Activated CD8-positive, alpha-beta memory T cell treated with anti-CD3 and anti-CD28 coated beads, Interleukin-2, amount 50 U/mL, for 4 hours (primary cell): ENCODE measurements around the gene STK32A.

ENCODE experiments used
- DNase-seq: peaks from one replicate; pipeline ENCODE4 v3.0.0-alpha.2; 2020

The STK32A gene

DNA sequence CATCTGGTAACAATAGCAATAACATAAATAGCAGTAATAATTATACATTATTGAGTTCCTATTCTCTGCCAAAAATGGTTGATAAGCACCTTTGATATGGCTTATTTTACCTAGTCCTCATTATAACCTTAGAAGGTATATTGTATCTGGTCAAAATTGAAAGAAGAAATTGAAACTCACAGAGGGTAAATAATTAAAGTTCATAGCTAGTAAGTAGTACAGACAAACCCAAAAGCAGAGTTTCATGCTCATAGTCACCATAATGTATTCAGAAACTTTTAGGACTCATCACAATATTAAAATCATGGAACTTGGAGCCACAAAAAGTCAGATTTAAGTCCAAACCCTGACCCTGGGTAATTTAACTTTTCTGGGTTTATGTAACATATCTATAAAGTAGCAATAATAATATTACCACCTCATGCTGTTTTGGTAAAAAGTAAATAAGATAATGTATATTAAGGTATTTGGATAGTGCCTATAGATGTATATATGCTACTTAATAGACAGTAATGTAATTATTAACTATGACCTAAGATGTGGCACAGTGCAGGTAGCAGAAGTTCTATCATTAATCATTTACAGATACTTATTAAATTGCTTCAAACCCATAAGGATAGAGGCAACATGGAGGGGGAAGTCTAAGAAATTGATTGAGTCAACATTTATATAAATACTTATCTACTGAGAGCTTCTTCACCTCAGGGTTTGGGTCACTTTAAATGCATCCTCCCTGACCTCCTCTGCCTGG, 32.4 kb downstream of the STK32A start:
- DNase-seq = no peak

DNA sequence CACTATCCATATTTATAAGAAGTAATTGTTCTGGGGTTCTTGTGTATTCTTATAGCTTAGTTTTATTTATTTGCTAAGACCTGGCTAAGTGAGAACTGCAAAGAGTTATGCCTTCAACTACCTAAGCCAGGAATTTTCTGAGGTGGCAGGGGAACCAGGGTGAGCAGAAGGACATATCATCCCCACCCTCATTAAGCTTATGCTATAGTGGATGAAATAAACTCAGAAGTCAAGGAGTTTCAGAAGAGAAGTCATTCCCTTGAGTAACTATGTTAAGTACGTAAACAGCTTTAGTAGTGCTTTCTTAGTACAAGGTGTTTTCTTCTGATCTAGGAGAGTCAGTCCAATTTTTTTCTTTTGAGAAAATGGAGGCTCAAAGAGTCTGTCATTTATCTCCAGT, 41.7 kb downstream of the STK32A start:
- DNase-seq = no peak

DNA sequence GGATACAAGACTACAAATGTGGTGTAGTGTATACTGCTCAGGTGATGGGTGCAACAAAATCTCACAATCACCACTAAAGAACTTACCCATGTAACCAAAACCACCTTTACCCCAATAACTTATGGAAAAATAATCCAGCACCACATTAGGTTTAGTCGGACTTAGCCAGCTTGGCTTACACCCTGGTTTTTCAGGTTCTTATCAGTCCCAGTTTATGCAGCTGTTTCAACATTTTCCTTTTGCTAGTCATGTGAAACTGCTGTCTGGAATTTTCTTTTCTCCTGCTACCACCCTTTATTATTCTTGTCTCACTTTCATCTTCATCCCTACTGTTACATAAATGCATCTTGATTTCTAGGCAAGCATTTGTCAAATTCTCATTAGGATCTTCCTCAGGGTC, 51.5 kb downstream of the STK32A start:
- DNase-seq = no peak

DNA sequence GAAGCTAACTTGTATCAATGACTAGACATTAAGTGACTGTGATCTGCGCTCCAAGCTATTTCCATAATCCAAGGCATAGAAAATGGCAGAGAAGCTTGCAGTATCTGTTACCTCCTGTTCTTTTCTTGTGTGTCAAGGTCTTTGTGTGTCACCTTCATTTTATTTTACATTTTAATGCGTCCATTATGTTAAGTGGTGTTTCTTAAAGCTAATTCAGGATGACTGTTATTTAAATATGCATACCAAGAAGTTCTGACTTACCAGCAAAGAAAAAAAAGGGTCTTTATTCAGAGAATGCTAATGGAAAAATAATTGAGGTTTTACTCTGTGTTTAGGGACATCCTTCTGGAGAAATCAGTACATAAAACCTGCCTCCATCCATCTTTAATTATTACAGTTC, 52.3 kb downstream of the STK32A start:
- DNase-seq = no peak

DNA sequence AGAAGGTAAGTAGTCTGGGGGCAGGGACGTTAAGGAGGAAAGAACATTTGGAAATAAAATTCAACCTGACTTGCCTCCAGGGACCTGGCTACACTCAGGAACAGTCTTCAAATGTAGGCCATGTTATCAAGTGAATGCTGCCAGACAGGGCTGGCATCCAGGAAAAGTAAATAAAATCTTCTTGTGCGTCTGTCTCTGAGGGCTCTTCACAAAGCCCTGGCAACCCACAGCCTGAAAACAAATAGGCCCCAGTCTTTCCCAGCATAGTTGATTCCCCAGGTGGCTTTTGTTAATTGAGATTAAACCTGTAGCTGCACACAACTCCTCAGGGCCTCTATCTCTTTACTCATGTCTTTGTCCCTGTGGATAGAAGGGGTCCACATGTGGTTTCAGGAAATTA, 55.4 kb downstream of the STK32A start:
- DNase-seq = no peak

DNA sequence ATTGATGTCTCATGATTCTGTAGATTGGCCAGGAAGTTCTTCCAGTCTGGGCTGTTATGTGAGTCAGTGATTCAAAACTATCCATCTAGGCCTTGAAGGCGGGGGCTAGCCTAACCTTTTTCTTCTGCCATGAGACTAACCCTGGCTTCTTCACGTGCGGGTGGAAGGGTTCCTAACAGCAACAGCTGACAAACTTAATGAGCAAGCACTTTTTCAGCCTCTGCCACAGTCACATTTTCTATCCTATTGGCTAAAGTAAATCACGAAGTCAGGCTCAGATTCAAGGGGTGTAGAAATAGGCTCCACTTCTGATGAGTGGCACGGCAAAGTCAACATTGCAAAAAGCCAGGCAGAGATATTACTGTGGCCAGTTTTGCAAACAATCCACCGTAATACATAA, 68.4 kb downstream of the STK32A start:
- no peak for DNase-seq

DNA sequence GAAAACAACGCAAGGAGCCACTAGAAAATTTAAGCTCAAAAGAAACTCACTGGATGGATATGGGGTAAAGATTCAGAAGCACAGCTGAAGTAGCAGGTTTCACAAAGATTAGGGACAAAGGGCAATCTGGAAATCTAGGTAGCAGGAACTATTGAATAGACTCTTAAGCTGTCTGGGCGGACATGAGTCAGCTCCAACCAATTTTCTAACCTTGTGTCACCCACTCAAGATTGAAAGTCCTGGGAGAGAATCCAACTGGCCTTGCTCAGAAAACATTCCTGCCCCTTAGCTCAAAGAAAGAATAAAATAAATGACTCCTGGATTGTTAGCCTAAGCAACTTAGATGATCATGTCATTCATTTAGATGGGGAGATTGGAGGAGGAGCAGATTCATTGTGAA, 69.2 kb downstream of the STK32A start:
- no peak for DNase-seq

DNA sequence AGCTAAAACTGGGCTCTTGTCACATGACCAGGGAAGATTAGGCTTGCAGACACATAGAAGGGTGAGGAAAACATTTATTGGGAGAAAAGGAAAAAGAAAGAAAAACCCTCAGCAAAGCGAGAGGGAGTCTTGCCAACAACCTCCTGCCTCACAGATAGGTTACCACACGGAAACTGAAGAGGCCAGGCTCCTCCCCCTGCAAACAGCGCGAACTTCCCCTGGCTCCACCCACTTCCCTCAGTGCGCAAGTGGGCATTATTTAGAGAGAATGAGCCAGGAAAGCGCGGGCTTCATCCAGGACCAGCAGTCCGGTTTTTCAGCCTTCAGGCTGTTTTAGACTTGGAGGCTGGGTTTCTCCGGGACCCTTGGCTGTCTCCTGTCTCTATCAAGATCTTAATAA, 70.3 kb downstream of the STK32A start:
- no peak for DNase-seq

DNA sequence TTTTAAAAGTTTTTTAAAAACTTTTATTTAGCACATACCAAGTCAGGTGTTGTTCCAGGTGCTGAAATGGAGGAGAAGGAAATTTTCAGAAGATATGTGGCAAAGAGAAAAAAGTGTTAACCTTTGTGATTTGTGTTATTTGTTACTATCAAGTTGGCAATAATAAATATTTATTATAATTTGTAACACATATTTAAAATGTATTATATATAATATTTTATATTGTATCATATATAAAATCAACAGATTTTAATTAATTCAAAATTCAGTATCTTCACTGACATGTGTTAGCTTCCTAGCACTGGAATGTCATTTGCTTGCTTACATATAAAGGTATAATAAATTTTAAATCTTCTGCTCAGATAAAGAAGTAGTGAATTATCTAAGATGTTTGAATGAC, 71.5 kb downstream of the STK32A start:
- DNase-seq = no peak

DNA sequence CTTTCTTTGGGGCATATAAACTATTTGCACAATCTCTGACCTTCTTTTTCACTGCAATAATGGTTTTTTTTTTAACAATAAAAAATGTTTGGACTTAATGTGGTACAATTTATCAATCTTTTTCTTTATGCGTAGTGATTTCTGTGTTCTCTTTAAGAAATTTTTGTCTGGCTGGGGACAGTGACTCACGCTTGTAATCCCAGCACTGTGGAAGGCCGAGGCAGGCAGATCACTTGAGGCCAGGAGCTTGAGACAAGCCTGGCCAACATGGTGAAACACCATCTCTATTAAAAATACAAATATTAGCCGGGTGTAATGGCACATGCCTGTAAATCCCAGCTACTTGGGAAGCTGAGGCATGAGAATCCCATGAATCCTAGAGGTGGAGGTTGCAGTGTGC, 72.3 kb downstream of the STK32A start:
- no peak for DNase-seq

DNA sequence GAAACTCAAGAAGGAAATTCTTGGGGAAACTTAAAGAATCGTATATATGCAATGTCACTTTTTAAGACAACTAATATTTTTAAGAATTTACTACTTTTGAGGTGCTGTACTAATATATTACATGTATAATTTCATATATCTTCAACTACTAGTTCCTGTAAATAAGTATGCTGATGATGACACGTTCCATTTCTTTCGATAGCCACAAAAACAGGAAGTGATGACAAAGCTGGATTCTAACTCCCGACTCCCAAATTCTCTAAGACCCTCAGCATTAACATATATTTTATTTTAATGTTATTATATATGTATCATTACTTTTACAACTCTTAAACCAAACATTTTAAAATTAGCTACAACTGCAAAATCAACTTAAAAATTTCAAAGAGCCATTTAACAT, 74.8 kb downstream of the STK32A start:
- DNase-seq = no peak

DNA sequence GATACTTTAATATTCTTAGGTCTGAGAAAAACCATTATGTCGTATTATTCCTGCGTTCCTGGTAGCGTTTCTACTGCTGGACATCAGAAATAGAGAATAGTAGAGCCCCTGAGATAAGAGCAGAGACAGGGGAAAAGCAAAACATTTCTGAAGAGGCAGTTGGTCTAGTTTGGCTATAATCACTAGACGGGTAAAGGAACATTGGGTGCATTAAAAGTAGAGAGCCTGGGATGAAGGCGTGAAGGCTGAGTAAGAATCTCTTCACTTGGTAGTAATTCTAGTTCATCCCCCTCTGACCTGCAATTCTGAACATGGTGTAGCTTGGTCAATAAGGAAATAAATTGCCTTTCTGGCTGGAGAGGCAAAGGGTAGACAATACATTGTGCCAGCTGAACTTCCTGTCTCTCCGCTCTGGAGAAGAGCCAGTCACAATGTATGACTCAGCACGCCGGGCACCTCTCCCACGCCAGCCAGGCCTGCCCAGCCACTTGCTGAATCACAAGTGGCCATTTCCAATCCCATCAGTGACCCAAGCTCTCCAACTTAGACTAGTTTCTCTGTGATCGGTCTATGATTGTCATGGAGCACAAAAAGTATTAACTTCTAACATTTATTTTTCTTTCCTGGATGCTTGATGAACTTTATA, 75.4 kb downstream of the STK32A start:
- DNase-seq = no peak

DNA sequence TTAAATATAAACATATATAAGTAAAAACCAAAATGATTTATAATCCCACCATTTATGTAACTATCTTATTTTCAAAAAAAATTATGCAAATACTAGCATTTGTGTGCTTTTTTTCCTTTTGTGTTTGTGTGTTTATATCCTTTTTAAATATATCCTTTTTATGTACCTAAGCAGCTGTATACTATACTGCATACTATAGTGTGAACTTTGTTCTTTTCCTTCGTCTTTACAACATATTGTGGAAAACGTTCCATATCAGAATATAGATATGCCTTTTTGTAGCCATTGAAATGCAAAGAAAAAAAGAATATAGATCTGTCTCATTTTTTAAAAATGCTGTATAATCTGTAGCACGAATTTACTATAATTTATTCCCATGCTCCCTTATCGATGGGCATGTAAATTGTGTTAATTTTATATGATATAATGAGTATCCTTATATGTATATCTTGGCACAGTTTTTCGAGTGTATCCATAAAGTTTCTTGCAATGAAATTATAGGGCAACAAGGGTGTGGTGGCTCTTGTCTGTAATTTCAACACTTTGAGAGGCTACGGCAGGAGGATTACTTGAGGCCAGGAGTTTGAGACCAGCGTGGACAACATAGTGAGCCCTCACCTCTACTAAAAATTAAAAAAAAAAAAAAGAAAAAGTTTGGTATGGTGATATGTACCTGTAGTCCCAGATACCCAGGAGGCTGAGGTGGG, 83.3 kb downstream of the STK32A start:
- no peak for DNase-seq

DNA sequence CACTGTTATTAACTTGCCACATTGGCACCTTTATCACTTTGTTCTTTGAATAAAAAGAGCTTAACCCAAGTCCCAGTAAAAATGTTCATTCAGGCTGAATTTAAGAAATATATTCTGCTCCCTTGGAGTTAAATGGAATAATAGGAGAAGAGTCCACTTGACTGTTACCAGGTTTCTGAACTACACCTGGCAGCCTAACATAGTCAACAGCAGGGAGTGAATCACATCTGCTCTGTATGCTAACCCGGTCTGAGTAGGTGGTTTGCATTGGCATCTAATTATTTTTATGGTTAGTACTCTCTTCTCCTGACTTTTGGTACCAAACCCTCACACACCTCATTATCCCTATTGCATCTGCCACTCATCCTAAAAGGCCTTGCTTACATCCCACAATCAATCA, 86.7 kb downstream of the STK32A start:
- no peak for DNase-seq

DNA sequence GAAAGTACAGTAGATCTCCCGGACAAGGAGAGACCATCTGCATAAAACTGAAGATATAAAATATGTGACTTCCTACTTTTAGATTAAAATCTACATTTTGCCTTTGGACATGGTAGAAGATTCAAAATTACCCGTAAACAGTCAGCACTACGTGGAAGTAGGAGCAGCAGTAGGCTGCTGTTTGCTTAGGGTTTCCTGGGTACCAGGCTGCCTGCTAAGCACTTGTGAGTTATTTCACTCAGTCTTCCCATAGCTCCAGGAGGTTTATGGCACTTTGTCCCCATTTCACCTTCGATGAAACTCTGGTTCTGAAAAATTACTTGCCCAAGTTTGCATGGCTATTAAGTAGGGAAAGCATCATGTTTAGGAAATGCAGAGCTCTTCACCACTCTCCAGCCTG, 92.6 kb downstream of the STK32A start:
- no peak for DNase-seq

DNA sequence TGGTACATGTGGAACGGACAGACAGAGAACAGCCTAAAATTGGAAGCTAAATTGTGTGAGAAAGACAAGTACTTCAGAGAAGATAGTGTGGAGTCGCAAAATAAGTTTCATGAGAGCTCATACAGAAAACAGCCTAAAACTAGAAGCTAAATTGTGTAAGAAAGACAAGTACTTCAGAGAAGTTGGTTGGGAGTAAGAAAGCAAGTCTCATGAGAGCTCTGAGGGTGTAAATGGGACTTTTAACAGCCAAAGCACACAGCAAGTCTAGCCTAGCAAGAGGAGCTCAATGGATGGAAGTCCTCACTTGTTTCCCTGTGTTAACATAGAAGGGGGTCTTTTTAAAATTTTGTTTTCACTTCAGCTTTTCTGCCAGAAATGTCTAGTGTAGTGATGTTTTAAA, 93.1 kb downstream of the STK32A start:
- DNase-seq = no peak

DNA sequence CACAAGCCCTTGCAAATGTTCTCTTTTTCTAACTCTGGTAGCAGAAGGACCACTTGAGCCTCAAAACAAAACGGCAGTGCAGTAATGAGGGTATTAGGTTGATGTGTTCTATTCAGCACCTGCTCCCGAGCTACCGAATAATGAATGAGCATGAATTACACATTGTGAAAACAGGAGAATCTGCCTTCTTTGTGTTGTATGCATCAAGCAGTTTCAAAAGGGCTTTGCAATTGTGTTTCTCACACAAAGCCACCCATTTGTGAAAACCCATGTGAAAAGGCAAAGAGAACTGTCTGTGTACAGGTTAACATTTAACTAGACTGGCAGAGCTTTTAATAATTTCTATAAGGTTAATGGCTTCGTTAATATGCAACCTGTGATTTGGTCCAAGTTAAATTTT, 97.8 kb downstream of the STK32A start:
- no peak for DNase-seq

DNA sequence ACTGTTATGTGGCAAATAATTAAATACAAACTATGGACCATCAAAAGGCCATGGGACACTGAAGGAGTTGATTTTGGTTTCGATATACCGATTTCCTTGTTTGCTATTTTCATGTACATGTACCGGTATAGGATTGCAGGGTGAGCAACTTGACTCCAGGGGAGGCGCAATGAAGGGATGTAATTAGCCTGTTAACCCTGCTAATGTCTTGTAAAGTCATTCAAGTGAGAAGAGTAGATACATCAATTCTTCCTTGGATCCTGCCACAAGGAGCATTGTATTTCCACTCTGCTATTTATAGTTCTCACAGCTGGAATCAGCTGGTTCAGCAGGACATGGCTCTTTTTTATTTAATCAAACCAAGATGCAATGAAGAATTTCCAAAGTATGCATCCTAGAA, 102.0 kb downstream of the STK32A start:
- no peak for DNase-seq

DNA sequence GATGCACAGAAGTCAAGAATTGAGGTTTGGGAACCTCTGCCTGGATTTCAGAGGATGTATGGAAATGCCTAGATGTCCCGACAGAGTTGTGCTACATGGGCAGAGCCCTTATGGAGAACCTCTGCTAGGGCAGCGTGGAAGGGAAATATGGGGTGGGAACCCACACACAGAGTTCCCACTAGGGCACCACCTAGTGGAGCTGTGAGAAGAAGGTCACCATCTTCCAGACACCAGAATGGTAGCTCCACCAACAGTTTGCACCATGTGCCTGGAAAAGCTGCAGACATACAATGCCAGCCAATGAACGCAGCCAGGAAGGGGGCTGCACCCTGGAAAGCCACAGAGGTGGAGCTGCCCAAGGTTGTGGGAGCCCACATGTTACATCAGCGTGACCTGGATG, 104.5 kb downstream of the STK32A start:
- DNase-seq = no peak

DNA sequence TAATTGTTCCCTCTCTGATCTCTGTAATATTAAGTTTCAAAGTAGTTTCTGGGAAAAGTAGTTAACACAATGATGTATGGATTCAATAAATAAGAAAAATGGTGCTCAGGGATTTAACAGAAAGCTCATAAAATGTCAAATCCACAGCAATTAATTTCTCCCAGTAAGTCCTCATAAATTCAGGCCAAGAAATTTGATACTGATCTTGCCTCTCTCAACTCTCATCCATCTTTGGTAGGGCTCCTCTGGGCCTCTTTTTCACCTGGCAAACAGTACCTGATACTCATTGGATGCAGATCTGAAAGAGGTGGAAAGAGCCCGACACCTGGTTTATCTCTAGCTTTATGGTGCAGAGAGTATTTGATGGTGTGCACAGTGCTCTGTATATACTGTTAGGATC, 106.1 kb downstream of the STK32A start:
- no peak for DNase-seq

DNA sequence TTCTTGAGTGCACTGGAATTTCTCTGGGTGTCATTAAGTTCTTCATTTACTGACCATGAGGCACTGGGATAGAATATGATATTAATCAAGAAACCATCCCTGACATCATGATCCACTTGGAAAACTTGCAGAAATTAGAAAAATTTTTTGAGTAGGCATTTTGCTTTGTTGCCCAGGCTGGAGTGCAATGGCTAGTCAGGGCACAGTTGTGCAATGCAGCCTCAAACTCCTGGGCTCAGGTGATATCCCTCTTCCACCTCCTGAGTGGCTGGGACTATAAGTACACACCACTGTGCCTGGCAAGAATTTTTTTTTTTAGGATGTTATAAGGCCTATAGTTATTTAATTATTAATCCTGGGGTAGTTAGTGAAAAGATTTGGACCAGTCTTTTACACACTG, 106.5 kb downstream of the STK32A start:
- no peak for DNase-seq

DNA sequence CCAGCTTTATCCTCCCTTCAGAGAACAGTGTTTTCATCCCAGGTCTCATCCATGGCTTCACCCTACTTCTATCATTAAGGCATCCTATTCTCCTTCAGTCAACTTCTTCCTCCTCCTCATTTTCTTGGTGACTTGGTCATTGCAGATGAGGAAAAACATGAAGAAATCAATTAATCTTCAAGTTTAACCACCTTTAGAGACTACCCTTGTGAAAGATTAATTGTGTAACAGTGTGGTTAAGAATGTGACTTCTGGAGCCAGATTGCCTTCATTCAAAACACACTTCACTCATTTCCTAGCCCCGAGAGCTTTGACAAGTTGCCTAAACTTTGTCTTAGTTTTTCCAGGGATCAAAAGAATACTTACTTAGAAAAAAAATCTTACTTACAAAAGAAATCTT, 110.0 kb downstream of the STK32A start:
- no peak for DNase-seq

DNA sequence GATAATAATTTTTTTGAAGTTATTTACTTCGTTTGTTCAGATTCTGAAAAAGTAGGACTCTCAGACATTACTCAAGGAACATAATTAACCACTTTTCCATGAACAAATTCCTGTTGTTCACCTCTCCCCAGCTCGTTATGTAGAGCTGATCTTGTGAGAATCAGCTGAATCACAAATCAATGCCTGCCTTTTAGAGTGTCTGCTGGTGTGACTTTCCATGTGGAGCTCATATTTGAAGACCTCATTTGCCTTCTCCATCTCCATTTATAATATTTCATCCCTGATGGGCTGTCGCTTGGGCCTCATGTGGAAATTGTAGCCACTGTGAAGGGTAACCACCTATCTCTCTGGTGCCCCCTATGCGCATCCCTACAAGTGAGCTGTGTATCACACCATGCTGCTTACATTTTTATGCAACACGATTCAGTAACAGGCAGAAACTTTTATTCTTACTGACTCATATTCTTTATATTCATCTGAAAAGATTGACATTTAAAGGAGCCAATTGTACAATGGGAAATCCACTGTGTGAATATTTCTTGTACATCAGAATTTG, 111.3 kb downstream of the STK32A start:
- DNase-seq = no peak

DNA sequence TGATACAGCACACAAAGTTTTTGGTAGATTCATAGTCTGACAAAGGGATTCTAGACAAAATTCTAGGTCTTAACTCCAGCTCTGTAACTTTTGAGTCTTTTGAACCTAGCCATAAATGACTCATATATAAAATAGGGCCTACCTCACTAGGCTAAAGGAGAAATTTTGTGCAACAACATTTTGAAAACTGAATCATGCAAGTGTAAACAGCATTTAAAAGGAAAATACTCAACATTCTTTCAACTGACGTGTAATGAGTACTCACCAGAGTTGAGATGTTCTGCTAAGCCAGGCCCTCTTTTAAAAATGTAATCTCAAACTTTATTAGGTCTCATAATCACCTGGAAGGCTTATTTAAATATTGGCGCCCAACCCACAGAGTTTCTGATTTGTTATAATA, 113.2 kb downstream of the STK32A start:
- no peak for DNase-seq
